ENCODE measurements around the gene EXOC6. TPM values are rescaled to one million over a fixed set of nuclear protein-coding genes. Genes with fewer than 3 reads are reported as not detected.
"Not testable (repeated sequence)": the region's sequence is repeated elsewhere in the genome, so short reads cannot be mapped to it uniquely, and the experiment has no call there.

Gene EXOC6
- total RNA-seq, 3 donors from 2014 or later: 10.3 to 11.2 (median 10.8) TPM

DNA sequence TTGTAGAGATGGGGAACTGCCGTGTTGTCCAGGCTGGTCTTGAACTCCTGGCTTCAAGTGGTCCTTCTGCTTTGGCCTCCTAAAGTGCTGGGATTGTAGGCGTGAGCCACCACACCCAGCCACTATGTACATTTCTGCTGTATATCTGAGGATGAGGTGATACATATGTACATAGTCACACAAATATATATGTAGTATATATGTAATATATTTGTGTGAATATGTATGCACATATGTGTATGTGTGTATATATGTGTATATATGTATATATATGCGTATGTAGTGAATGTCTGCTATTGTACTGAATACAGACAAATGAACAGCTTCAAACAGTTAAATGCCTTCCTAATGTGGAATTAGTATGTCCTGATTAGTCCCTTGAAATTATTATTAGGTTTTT lies 70.3 kb downstream of the EXOC6 start:
- ATAC-seq (no peak), DNase-seq (no peak)
- Mint-ChIP-seq H3K36me3 (ENCODE audit: insufficient read depth) (peaks cover 17% of the 10 kb centered on the region), H3K9me3 (peaks cover 5% of the 10 kb centered on the region), H3K27me3 (ENCODE audit: low read depth) (no peaks in the 10 kb centered on the region), H3K4me3 (no peak overlapping the region), H3K4me1 (ENCODE audit: low read depth) (peaks cover 1% of the 10 kb centered on the region)

DNA sequence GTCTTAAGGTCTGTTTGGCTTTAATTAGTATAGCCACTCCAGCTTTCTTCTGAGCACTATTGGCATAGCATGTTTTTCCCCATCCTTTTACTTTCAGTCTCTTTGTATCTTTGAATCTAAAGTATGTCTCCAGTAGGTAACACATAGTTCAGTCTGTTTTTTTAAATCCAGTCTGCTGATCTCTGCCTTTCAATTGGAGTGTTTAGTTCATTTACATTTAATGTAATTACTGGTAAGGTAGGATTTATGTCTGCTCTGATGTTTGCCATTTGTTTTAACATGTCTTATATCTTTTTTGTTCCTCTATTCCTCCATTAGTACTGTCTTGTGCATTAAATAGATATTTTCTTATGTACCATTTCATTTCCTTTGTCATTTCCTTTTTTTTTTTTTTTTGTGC lies 72.5 kb downstream of the EXOC6 start:
- H3K27me3 Mint-ChIP-seq (ENCODE audit: low read depth): no peaks in the 10 kb centered on the region
- H3K36me3 Mint-ChIP-seq (ENCODE audit: insufficient read depth): peaks cover 17% of the 10 kb centered on the region
- no peak overlapping the region for H3K4me3 Mint-ChIP-seq
- ATAC-seq: no peak
- peaks cover 5% of the 10 kb centered on the region for H3K9me3 Mint-ChIP-seq
- DNase-seq: no peak
- H3K4me1 Mint-ChIP-seq (ENCODE audit: low read depth): peaks cover 1% of the 10 kb centered on the region

DNA sequence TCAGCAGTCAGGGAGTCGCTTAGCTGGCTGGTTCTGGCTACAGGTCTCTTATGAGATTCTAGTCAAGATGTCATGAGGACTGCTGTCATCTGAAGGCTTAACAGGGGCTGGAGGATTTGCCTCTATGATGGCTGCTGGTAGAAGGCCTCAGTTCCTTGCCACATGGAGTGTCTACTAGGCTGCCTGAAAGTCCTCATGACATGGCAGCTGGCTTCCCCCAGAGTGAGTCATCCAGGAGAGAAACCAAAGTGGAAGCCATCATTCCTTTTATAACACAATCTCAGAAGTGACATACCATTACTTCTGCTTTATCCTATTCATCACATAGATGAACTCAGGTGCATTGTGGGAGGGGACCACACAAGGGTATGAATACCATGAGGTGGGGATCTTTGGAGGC lies 75.1 kb downstream of the EXOC6 start:
- H3K4me3 Mint-ChIP-seq: no peak overlapping the region
- DNase-seq (no peak), ATAC-seq (peak in 1 of 2 donors; percentile 30)
- peaks cover 5% of the 10 kb centered on the region for H3K9me3 Mint-ChIP-seq
- peaks cover 1% of the 10 kb centered on the region for H3K4me1 Mint-ChIP-seq (ENCODE audit: low read depth)
- peaks cover 17% of the 10 kb centered on the region for H3K36me3 Mint-ChIP-seq (ENCODE audit: insufficient read depth)
- no peaks in the 10 kb centered on the region for H3K27me3 Mint-ChIP-seq (ENCODE audit: low read depth)

DNA sequence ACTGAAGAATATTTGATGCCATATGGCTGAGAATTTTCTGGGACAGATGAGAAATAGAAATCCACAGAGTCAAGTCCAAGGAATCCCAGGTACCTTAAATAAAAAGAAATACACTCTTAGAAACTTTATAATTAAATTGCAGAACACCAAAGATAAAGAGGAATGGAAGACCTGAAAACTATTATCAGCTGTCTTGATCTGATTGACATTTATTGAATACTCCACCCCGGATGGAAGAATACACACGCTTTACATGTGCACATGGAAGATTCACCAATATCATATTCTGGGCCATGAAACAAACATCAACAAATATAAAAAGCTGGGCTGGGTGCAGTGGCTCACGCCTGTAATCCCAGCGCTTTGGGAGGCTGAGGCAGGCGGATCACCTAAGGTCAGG lies 81.6 kb downstream of the EXOC6 start:
- peaks cover 19% of the 10 kb centered on the region for H3K36me3 Mint-ChIP-seq (ENCODE audit: insufficient read depth)
- no peak overlapping the region for H3K4me3 Mint-ChIP-seq
- no peak for DNase-seq
- H3K9me3 Mint-ChIP-seq: no peaks in the 10 kb centered on the region
- no peak for ATAC-seq
- H3K27me3 Mint-ChIP-seq (ENCODE audit: low read depth): no peaks in the 10 kb centered on the region
- no peaks in the 10 kb centered on the region for H3K4me1 Mint-ChIP-seq (ENCODE audit: low read depth)

DNA sequence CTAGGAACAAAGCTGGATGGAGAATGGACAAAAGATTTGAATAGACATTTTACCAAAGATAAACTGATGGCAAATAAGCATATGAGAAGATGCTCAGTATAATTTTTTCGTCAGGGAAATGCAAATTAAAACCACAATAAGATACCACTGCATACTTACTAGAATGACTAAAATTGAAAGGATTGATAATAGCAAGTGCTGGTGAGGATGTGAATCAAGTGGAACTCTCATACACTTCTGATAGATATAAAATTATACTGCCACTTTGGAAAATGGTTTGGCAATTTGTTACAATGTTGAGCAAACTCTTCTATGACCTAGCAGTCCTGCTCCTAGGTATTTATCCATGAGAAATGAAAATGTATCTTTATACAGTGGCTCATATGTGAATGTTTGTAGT lies 83.3 kb downstream of the EXOC6 start:
- no peak for DNase-seq
- no peak for ATAC-seq
- no peaks in the 10 kb centered on the region for H3K27me3 Mint-ChIP-seq (ENCODE audit: low read depth)
- no peaks in the 10 kb centered on the region for H3K4me1 Mint-ChIP-seq (ENCODE audit: low read depth)
- H3K36me3 Mint-ChIP-seq (ENCODE audit: insufficient read depth): peaks cover 19% of the 10 kb centered on the region
- H3K4me3 Mint-ChIP-seq: no peak overlapping the region
- no peaks in the 10 kb centered on the region for H3K9me3 Mint-ChIP-seq

DNA sequence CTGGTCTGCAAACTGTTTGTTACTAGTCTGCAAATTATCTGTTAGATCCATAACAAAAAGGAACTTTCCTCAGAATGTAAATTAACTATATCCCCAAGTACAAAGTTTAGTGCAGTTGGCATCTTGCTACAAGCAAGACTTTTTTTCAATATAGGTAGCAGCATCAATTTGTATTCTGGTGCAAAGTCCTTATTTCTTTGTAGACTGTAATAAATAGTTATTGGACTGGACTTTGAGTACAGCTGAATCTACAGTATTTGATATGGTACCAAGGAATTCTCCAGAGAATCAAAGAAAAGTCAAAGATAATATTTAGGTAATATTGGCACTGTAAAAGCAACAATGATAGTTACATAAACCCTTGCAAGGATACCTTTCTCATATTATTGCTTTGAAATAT lies 89.6 kb downstream of the EXOC6 start:
- ATAC-seq (no peak), DNase-seq (no peak)
- H3K9me3 Mint-ChIP-seq: no peaks in the 10 kb centered on the region
- H3K27me3 Mint-ChIP-seq (ENCODE audit: low read depth): no peaks in the 10 kb centered on the region
- peaks cover 3% of the 10 kb centered on the region for H3K36me3 Mint-ChIP-seq (ENCODE audit: insufficient read depth)
- H3K4me3 Mint-ChIP-seq: no peak overlapping the region
- no peaks in the 10 kb centered on the region for H3K4me1 Mint-ChIP-seq (ENCODE audit: low read depth)

DNA sequence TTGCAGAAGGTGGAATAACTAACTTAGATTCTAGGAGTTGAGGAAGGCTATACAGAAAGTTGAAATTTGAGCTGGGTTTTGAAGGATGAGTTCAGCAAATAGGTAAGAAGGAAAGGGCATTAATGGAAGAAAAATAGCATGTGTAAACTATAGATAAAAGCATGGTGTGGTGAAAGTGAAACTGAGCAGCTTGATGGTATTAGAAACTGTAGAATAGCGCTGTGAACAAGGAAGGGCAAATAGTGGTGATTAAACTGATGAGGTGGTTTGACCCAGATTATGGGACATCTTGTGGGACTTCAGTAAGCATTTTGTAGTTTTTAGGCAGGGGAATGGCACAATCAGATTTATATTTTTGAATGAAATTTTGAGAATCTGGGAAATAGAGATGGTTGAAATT lies 90.5 kb downstream of the EXOC6 start:
- no peak for ATAC-seq
- H3K36me3 Mint-ChIP-seq (ENCODE audit: insufficient read depth): peaks cover 6% of the 10 kb centered on the region
- no peaks in the 10 kb centered on the region for H3K27me3 Mint-ChIP-seq (ENCODE audit: low read depth)
- no peaks in the 10 kb centered on the region for H3K4me1 Mint-ChIP-seq (ENCODE audit: low read depth)
- H3K4me3 Mint-ChIP-seq: no peak overlapping the region
- no peak for DNase-seq
- H3K9me3 Mint-ChIP-seq: no peaks in the 10 kb centered on the region

DNA sequence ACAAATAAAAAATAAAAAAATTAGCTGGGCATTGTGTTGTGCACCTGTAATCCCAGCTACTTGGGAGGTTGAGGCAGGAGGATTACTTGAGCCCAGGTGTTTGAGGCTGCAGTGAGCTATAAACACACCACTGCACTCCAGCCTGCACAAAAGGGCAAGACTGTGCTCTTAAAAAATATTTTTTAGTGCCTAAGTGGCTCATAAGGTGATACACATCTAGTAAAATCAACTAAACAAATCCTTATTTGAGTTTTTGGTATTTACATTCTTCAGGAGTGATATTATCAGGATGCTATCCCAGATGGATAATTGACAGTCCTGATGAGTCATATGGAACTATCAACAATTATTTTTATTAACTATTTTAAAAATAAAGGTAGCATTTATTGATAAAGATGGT lies 93.9 kb downstream of the EXOC6 start:
- Mint-ChIP-seq H3K4me1 (ENCODE audit: low read depth) (no peaks in the 10 kb centered on the region), H3K9me3 (no peaks in the 10 kb centered on the region), H3K27me3 (ENCODE audit: low read depth) (no peaks in the 10 kb centered on the region), H3K4me3 (no peak overlapping the region), H3K36me3 (ENCODE audit: insufficient read depth) (peaks cover 21% of the 10 kb centered on the region)
- no peak for DNase-seq
- ATAC-seq: no peak

DNA sequence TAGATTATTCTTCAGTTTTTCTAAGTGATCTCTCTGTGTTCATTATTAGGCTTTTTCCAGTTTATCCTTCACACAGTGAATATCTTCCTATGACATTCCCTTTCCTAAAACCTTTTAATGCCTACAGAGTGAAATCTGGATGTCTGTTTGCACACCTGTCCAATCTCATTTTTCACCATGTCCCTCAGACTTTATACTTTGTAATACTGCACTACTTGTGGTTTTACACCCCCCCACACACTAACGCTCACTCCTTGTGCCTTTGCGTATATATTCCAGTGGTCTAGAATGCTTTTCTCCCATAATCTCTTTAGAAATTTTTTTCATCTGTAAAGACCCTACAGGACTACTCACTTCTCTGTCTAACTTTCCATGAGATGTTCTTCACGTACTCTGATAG lies 98.2 kb downstream of the EXOC6 start:
- Mint-ChIP-seq H3K4me3 (no peak overlapping the region), H3K9me3 (no peaks in the 10 kb centered on the region), H3K27me3 (ENCODE audit: low read depth) (no peaks in the 10 kb centered on the region), H3K4me1 (ENCODE audit: low read depth) (no peaks in the 10 kb centered on the region), H3K36me3 (ENCODE audit: insufficient read depth) (peaks cover 46% of the 10 kb centered on the region)
- ATAC-seq: no peak
- no peak for DNase-seq

DNA sequence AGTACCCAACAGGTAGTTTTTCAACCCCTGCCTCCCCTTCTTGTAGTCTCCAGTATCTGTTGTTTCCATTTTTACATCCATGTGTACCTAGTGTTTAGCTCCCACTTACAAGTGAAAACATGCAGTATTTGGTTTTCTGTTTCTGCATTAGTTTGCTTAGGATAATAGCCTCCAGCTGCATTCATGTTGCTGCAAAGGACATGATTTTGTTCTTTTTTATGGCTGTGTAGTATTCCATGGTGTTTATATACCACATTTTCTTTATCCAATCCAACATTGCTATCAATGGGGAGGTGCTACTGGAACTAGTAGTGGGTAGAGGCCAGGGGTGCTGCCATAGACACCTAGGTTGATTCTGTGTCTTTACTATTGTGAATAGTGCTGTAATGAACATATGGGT lies 104.3 kb downstream of the EXOC6 start:
- not testable (repeated sequence) for H3K27me3 Mint-ChIP-seq (ENCODE audit: low read depth); ATAC-seq; DNase-seq; H3K4me1 Mint-ChIP-seq (ENCODE audit: low read depth); H3K9me3 Mint-ChIP-seq; H3K4me3 Mint-ChIP-seq
- peaks cover 35% of the 10 kb centered on the region for H3K36me3 Mint-ChIP-seq (ENCODE audit: insufficient read depth)

DNA sequence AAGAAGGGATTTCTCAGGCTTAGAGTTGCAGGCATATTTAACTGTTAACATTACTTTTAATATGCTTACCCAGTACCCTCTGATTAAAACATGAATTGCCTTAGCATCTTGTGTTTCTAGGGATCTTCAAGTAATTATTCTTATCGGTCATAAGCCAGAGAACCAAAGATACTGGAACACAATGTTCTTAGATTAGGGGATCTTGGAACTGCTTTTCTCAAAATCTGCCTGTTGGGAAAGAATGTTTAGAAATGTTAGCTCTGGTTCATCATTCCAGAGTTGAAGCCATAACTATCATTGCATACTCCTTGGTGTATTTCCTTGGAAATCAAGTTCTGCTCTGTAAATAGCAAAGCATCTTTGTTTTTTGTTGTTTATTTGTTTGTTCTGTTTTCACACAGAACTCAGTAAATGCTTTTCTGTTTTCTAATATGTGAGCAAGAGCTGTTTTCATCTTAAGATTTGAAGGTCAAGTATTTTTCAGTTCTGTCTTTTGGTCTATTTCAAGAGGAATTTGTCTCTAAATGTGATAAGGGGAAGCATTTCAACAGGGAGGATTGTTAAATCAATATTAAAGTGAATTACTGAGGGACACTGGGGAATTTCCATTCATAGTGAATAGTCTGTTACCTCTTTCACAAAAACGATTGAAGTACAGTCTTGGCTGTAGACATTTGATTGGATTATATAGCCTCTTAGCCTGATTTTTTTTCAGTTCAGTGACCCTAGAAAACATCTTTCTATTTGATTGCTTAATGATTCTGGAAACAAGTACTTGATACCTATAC lies 109.1 kb downstream of the EXOC6 start:
- no peaks in the 10 kb centered on the region for H3K4me1 Mint-ChIP-seq (ENCODE audit: low read depth)
- DNase-seq (no peak), ATAC-seq (no peak)
- no peaks in the 10 kb centered on the region for H3K27me3 Mint-ChIP-seq (ENCODE audit: low read depth)
- no peaks in the 10 kb centered on the region for H3K9me3 Mint-ChIP-seq
- H3K4me3 Mint-ChIP-seq: no peak overlapping the region
- H3K36me3 Mint-ChIP-seq (ENCODE audit: insufficient read depth): peaks cover 21% of the 10 kb centered on the region

DNA sequence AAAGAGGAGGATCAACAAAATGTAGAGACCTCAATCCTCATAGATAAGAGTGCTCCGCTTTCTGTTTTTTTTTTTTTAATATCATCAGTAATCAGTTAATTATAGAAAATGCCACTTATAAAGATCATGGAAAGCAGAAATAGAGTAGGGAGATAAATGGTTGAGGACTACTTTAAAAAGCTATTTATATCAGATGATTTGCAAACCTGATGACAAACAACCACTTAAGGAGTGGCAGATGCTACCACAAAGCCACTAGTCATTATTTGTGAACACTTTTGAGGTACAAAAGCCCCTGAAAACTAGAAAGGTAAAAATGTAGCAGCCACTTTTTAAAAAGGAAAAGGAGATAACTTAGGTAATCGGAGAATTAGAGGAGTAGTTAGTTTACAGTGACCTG lies 113.3 kb downstream of the EXOC6 start:
- H3K4me3 Mint-ChIP-seq: no peak overlapping the region
- no peaks in the 10 kb centered on the region for H3K27me3 Mint-ChIP-seq (ENCODE audit: low read depth)
- ATAC-seq (no peak), DNase-seq (no peak)
- H3K9me3 Mint-ChIP-seq: no peaks in the 10 kb centered on the region
- no peaks in the 10 kb centered on the region for H3K4me1 Mint-ChIP-seq (ENCODE audit: low read depth)
- H3K36me3 Mint-ChIP-seq (ENCODE audit: insufficient read depth): peaks cover 12% of the 10 kb centered on the region

DNA sequence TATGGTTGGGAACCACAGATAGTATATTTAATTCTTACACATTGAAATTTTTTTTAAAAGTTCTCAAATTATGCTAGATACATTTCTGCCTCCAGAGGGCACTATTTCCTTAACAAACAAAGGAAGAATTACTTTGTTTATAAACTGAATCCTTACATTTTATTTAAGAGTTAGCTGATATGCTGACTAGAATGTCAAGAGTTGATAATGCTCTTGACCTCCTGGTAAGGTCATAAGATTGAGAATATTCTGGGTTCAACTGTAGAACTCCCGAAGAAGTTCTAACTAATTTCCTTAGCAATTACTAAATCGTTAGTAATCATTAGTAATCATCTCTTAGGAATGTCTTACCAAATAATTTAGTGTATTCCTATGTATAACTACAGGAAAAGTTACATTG lies 117.0 kb downstream of the EXOC6 start:
- no peak for DNase-seq
- no peaks in the 10 kb centered on the region for H3K9me3 Mint-ChIP-seq
- peaks cover 4% of the 10 kb centered on the region for H3K36me3 Mint-ChIP-seq (ENCODE audit: insufficient read depth)
- H3K4me3 Mint-ChIP-seq: no peak overlapping the region
- no peaks in the 10 kb centered on the region for H3K27me3 Mint-ChIP-seq (ENCODE audit: low read depth)
- H3K4me1 Mint-ChIP-seq (ENCODE audit: low read depth): no peaks in the 10 kb centered on the region
- ATAC-seq: no peak

DNA sequence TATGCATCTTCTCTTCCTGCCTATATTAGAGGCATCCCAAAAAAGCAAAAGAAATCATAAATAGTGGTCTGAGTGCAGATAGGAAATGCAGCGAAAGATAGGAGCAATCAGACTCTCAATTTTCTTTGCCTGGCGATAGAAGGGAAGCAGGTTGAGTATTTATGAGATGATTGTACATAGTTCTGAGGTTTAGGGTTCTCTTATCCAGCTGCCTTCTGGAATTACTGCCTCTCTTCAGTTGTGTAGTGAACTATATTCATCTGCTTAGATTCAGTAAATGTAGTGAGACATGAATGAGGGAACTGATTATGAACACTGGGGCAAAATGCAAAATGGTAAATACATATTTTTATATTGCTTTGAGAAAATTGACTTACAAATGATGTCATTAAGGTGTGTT lies 119.3 kb downstream of the EXOC6 start:
- Mint-ChIP-seq H3K4me3 (no peak overlapping the region), H3K9me3 (no peaks in the 10 kb centered on the region), H3K27me3 (ENCODE audit: low read depth) (no peaks in the 10 kb centered on the region), H3K4me1 (ENCODE audit: low read depth) (peaks cover 2% of the 10 kb centered on the region), H3K36me3 (ENCODE audit: insufficient read depth) (peaks cover 19% of the 10 kb centered on the region)
- ATAC-seq (no peak), DNase-seq (no peak)

DNA sequence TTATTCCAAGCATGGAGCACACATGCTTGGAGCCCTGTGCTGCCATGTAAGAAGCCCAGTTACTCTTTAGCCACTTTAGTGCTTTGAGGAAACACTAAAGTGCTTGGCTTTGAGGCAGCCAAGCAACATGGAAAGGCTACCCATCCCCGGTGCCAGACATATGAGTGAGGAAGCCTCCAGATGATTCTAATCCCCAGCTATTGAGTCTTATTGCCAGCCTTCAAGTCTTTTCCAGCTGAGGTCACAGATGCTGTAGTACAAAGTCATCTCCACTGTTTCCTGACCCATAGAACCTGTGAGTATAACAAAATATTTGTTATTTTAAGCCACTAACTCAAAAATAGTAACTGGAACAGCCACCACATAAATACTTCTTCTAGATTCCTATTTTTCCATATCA lies 120.8 kb downstream of the EXOC6 start:
- Mint-ChIP-seq H3K4me3 (no peak overlapping the region), H3K4me1 (ENCODE audit: low read depth) (peaks cover 2% of the 10 kb centered on the region), H3K9me3 (no peaks in the 10 kb centered on the region), H3K27me3 (ENCODE audit: low read depth) (no peaks in the 10 kb centered on the region), H3K36me3 (ENCODE audit: insufficient read depth) (peaks cover 29% of the 10 kb centered on the region)
- ATAC-seq (no peak), DNase-seq (no peak)

Measured in activated T-cell treated with anti-CD3 and anti-CD28 coated beads, Interleukin-2, amount 50 U/mL, for 4 hours (primary cell).